RWPE1 (cell line): ENCODE results near the gene DLGAP1.

Experiments
- CTCF ChIA-PET: fragments of 350-600 bp; sonication (Branson Sonifier 250); formaldehyde crosslinking; extraction: SDS; loops from one replicate; lab custom pipeline; 2021; lab: Yijun Ruan, JAX
- POLR2A ChIA-PET: fragments of 400-600 bp; formaldehyde crosslinking; extraction: SDS; loops from one replicate; lab custom pipeline; 2020; ENCODE audit warnings: antibody characterized with exemption; ENCODE audit not compliant: low non-redundant PET; lab: Yijun Ruan, JAX
- DNase-seq: peaks from one replicate; pipeline ENCODE4 v3.0.0; 2012; ENCODE audit warnings: low spot score
- H3K27ac ChIP-seq: fragments of 450-650 bp; 2 replicates; pipeline ENCODE4 v1.5.1; 2017
- CTCF ChIP-seq: fragments of 450-650 bp; conservative IDR thresholded peaks from 2 replicates; pipeline ENCODE4 v1.5.1; 2017; ENCODE audit warnings: low read depth, mild to moderate bottlenecking

Gene DLGAP1

GRCh38 chr18:3916082-3916481 is 539.0 kb downstream of the DLGAP1 start:
- no peak for TF ChIP-seq CTCF
- CTCF ChIA-PET: no interaction called here
- no peak overlapping the region for H3K27ac ChIP-seq
- POLR2A ChIA-PET: no interaction called here
- no peak for DNase-seq

DNA sequence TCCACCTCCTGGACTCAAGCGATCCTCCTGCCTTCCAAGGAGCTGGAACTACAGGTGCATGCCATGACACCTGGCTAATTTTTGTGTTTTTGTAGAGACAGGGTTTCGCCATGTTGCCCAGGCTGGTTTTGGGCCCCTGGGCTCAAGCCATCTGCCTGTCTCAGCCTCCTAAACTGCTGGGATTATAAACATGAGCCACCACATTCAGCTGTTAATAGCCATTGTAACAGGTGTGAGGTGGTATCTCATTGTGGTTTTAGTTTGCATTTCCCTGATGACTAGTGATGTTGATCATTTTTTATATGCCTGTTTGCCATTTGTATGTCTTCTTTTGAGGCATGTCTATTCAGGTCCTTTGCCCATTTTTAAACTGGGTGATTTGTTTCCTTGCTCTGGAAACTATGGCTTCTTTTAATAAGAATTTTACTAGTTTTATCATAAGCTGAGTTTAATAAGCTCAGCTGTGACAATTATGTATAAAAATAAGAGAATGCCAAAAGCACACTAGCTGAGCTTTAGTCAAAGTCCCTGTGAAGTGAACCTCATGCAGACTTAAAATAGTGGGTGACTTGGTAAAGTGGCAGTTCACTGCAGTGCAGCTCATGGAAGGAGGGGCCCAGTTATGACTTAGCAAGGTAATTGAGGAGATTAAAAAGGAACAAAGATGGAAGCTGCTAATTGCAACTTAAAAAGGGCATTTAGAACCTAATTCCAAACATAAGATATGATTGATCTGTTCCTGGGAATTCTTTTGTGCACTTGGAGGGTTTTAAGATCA is 540.1 kb downstream of the DLGAP1 start:
- no peak overlapping the region for H3K27ac ChIP-seq
- TF ChIP-seq CTCF: no peak
- CTCF ChIA-PET: interaction anchor here (0.6 kb wide), 1 partner anchor 165 kb away, joined by 4 read pairs; no protein-coding TSS in a partner anchor
- DNase-seq: no peak
- POLR2A ChIA-PET: no interaction called here

DNA sequence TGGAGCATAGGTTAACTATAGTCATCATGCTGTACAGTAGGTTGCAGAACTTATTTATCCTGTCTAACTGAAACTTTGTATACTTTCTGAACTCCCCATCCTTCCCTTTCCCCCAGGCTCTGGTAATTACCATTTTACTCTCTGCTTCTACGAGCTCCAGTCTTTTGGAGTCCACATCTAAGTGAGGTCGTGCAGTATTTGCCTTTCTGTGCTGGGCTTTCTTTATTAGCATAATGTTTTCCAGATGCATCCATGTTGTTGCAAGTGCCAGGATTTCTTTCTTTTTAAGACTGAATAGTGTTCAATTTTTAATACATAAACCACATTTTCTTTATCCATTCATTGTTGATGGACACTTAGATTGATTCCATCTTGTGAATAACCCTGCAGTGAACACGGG is 541.0 kb downstream of the DLGAP1 start:
- DNase-seq: no peak
- POLR2A ChIA-PET: no interaction called here
- TF ChIP-seq CTCF: no peak
- no peak overlapping the region for H3K27ac ChIP-seq
- CTCF ChIA-PET: no interaction called here

GRCh38 chr18:3912705-3913104 is 542.4 kb downstream of the DLGAP1 start:
- TF ChIP-seq CTCF: no peak
- ChIA-PET CTCF (no interaction called here), POLR2A (no interaction called here)
- no peak overlapping the region for H3K27ac ChIP-seq
- no peak for DNase-seq

- ChIA-PET CTCF (no interaction called here), POLR2A (no interaction called here)
- no peak overlapping the region for H3K27ac ChIP-seq
- DNase-seq: no peak
- TF ChIP-seq CTCF: no peak
Measured at GRCh38 chr18:3911413-3911812, 543.7 kb downstream of the DLGAP1 start.

GRCh38 chr18:3910512-3910911 is 544.6 kb downstream of the DLGAP1 start:
- H3K27ac ChIP-seq: no peak overlapping the region
- ChIA-PET POLR2A (no interaction called here), CTCF (no interaction called here)
- no peak for DNase-seq
- TF ChIP-seq CTCF: no peak
